H7 (cell line): ENCODE measurements around the gene AGXT2. TPM values are rescaled to one million over a fixed set of nuclear protein-coding genes. Genes with fewer than 3 reads are reported as not detected.

Experiments used
- DNase-seq: peaks from one replicate; pipeline ENCODE4 v3.0.0; 2012
- H3K27me3 ChIP-seq: 2 replicates; pipeline ENCODE4 v1.6.0; 2011; ENCODE audit warnings: mild to moderate bottlenecking, low read length; ENCODE audit not compliant: control insufficient read depth, insufficient read depth
- H3K36me3 ChIP-seq: replicated peaks from 2 replicates; pipeline ENCODE4 v1.5.1; 2011; ENCODE audit warnings: low read length; ENCODE audit not compliant: control insufficient read depth, insufficient read depth
- H3K4me3 ChIP-seq: 2 replicates; pipeline ENCODE4 v1.5.1; 2011; ENCODE audit warnings: low read depth, mild to moderate bottlenecking, control low read depth, low read length, moderate library complexity; ENCODE audit not compliant: insufficient read depth
- total RNA-seq: library from RNA; depleted of rRNA; stranded (reverse); fragments of >200 nt; shearing (Covaris generic); gene quantifications from 2 replicates; pipeline ENCODE4 v1.2.3, GENCODE V29; 2014; rRNA removed

Gene AGXT2
- total RNA-seq: not detected in 2 replicates

GRCh38 chr5:35047785-35048404, at the start of gene AGXT2:
TSS of gene AGXT2 (minus strand) at chr5:35047949. CDS start at chr5:35047892, 57 bp downstream.
- H3K27me3 ChIP-seq: no peaks in the 10 kb centered on the region
- no peaks in the 10 kb centered on the region for H3K36me3 ChIP-seq
- DNase-seq: no peak
- no peak within 1 kb of the TSS for H3K4me3 ChIP-seq

- Histone ChIP-seq H3K36me3 (no peaks in the 10 kb centered on the region), H3K4me3 (no peak overlapping the region), H3K27me3 (no peaks in the 10 kb centered on the region)
- DNase-seq: no peak
Observed at GRCh38 chr5:35096932-35097331, 49.2 kb upstream of the AGXT2 start.

GRCh38 chr5:35096216-35096615, 48.5 kb upstream of the AGXT2 start:
- Histone ChIP-seq H3K4me3 (no peak overlapping the region), H3K36me3 (no peaks in the 10 kb centered on the region), H3K27me3 (no peaks in the 10 kb centered on the region)
- DNase-seq: no peak

GRCh38 chr5:35095366-35095765, 47.6 kb upstream of the AGXT2 start:
- DNase-seq: no peak
- Histone ChIP-seq H3K36me3 (no peaks in the 10 kb centered on the region), H3K27me3 (no peaks in the 10 kb centered on the region)

GRCh38 chr5:35094948-35095347, 47.2 kb upstream of the AGXT2 start:
- no peak for DNase-seq
- no peak overlapping the region for H3K4me3 ChIP-seq
- H3K27me3 ChIP-seq: no peaks in the 10 kb centered on the region
- H3K36me3 ChIP-seq: no peaks in the 10 kb centered on the region

More at GRCh38 chr5:35095366-35095765, 47.6 kb upstream of the AGXT2 start:
- no peak overlapping the region for H3K4me3 ChIP-seq

GRCh38 chr5:35092703-35093102, 45.0 kb upstream of the AGXT2 start:
- no peak overlapping the region for H3K4me3 ChIP-seq
- no peak for DNase-seq
- H3K27me3 ChIP-seq: no peaks in the 10 kb centered on the region
- no peaks in the 10 kb centered on the region for H3K36me3 ChIP-seq

GRCh38 chr5:35091704-35092103, 44.0 kb upstream of the AGXT2 start:
- Histone ChIP-seq H3K36me3 (no peaks in the 10 kb centered on the region), H3K4me3 (no peak overlapping the region), H3K27me3 (no peaks in the 10 kb centered on the region)
- DNase-seq: no peak

GRCh38 chr5:35089334-35090314, 41.9 kb upstream of the AGXT2 start:
- Histone ChIP-seq H3K27me3 (no peaks in the 10 kb centered on the region), H3K4me3 (no peak overlapping the region), H3K36me3 (no peaks in the 10 kb centered on the region)
- DNase-seq: peak; percentile 58

- DNase-seq: no peak
- Histone ChIP-seq H3K36me3 (no peaks in the 10 kb centered on the region), H3K27me3 (no peaks in the 10 kb centered on the region), H3K4me3 (no peak overlapping the region)
Observed at GRCh38 chr5:35087991-35088390, 40.2 kb upstream of the AGXT2 start.

- H3K36me3 ChIP-seq: no peaks in the 10 kb centered on the region
- H3K4me3 ChIP-seq: no peak overlapping the region
- no peaks in the 10 kb centered on the region for H3K27me3 ChIP-seq
- DNase-seq: no peak
Observed at GRCh38 chr5:35083150-35083549, 35.4 kb upstream of the AGXT2 start.

GRCh38 chr5:35082530-35082929, 34.8 kb upstream of the AGXT2 start:
- Histone ChIP-seq H3K27me3 (no peaks in the 10 kb centered on the region), H3K36me3 (no peaks in the 10 kb centered on the region), H3K4me3 (no peak overlapping the region)
- no peak for DNase-seq

GRCh38 chr5:35081134-35081533, 33.4 kb upstream of the AGXT2 start:
- no peaks in the 10 kb centered on the region for H3K36me3 ChIP-seq
- H3K27me3 ChIP-seq: no peaks in the 10 kb centered on the region
- no peak for DNase-seq
- no peak overlapping the region for H3K4me3 ChIP-seq

GRCh38 chr5:35073160-35073559, 25.4 kb upstream of the AGXT2 start:
- DNase-seq: no peak
- Histone ChIP-seq H3K36me3 (no peaks in the 10 kb centered on the region), H3K4me3 (no peak overlapping the region), H3K27me3 (no peaks in the 10 kb centered on the region)

- no peak for DNase-seq
- no peak overlapping the region for H3K4me3 ChIP-seq
- H3K36me3 ChIP-seq: no peaks in the 10 kb centered on the region
- H3K27me3 ChIP-seq: no peaks in the 10 kb centered on the region
Observed at GRCh38 chr5:35069188-35069587, 21.4 kb upstream of the AGXT2 start.

GRCh38 chr5:35067985-35068384, 20.2 kb upstream of the AGXT2 start:
- no peak for DNase-seq
- Histone ChIP-seq H3K27me3 (no peaks in the 10 kb centered on the region), H3K36me3 (no peaks in the 10 kb centered on the region), H3K4me3 (no peak overlapping the region)
